Stimulated activated CD8-positive, alpha-beta memory T cell treated with anti-CD3 and anti-CD28 coated beads, Interleukin-12 subunit alpha, Interleukin-12 subunit beta, amount 100 ng/mL, for 4 hours (primary cell): ENCODE data around the gene CBLN3.

Experiments used
- DNase-seq: peaks from one replicate; pipeline ENCODE4 v3.0.0-alpha.2; 2020; ENCODE audit warnings: low read depth

Gene CBLN3

DNA sequence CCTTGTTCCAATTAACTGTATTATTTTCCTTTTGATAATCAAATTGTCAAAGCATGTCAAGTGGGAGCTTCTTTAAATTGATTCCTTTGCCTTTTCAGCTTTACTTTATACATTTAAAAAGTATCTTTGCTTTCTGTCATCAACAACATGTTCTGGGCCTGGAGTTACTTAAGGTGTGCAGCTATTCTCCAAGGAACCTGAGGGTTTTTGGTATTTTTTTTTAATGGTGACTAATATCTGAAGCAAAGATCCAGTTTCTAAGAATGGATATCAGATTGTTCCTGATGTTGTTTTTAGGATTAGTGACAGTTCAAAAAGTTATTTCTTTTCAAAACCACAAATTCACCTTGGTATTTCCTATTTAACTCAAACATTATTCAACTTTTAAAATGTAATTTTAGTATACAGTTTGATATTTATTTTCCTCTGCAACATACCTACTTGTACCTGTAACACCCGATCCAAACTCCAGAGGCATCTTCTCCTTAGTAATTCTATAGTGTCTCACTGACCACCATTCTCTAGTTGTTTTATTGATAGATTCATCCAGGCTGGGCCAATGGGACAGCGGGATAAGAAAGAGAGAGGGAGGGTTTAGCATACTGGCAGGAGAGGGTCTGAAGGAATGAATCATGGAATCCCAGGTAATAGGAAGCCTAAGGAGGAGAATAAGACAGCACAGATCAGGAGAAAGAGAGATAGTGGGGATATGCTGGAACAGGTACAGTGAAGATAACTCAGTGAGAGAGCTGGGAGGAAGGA, 3.1 kb downstream of the CBLN3 start:
- DNase-seq, result no peak

DNA sequence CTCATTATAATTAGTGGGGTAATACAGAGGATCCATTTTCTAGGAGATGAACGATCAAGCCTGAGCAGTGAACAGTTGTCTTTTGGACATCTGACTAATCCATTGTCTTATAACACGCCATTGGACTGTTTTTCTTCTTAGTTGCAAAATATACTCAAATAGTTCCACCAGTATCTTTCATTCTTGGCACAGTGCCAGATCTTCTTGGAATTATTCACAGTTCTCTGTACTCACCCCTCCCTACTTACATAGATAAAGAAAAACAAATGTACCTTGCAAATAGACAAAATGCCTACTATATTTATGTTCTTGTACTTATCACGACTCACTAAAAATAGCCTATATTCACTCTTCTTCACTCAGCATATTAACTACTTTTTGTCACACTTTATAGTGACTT, 3.8 kb downstream of the CBLN3 start:
- DNase-seq, result no peak

DNA sequence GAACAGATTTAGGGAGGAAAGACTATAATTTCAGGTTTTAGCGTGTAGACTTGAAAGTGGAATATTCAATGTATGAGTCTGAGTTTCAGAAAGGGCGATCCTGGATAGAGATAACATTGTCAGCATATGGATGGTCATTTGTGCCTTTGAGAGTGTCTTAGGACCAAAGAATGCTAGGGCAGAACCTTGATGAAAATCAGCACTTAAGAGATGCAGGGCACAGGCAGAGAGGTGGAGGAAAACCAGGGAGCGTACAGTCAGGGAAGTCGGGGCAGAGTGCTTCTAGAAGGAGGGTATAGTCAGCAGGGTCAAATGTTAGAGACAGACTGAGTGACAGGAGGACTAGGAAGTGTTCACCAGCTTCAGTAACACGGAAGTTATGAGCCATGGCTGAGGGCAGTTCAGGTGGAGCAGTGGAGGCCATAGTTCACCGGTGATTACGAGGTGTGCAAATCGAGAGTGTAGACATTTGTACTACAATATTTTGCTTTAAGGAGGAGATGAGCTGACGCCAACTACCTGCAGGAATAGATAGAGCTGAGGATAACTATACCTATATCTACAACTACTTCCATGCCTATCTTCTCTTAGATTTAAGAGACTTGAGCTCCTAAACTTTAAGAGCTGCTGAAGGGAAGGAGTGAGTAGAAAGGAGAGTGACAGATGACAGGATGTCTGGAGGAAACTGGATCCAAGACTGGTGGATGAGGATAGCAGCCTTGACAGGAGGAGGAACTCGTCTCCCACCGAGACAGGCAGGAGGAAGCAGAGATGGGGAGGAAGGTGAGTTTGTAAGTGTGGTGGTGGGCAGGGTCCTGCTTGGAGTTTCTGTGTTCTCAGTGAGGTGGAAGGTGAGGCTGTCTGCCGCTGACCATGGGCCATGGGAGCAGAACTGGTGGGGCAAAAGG, 6.5 kb downstream of the CBLN3 start:
- DNase-seq, result no peak

DNA sequence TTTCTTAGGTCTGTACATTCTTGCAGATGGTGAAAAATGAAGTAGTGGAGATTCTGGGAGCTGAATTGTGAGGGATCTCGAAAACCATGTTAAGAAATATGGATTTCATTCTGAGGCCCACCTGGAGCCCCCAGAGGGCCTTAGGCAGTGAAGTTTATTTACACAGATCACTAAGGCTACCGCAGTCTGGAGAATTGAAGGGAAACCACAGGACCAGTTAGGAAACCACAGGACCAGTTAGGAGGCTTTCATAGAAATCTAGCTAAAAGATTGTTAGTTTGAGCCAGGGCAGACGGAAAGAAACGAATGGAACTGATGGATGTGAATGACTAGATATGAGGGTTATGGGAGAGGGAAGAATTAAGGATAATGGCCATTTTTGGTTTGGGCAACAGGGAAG, 7.2 kb downstream of the CBLN3 start:
- DNase-seq, result no peak

DNA sequence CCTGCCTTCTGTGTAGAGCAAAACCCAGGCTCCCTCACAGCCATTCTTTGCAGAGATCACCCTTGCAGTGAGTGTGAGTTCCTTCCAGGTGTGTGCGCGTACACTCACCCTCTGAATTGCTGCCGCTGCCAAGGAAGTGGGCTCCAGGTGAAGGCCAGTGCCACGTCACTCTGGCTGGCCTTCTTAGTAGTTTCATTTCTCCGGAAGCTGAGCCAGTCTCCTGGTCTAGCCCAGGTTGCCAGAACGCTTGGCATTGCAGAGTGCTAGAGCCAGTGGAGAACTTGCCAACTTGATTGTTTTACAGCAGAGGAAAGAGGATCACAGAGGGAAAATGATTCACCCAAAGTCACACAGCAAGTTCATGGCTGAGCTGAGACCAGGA, 11.0 kb downstream of the CBLN3 start:
- DNase-seq, result no peak

DNA sequence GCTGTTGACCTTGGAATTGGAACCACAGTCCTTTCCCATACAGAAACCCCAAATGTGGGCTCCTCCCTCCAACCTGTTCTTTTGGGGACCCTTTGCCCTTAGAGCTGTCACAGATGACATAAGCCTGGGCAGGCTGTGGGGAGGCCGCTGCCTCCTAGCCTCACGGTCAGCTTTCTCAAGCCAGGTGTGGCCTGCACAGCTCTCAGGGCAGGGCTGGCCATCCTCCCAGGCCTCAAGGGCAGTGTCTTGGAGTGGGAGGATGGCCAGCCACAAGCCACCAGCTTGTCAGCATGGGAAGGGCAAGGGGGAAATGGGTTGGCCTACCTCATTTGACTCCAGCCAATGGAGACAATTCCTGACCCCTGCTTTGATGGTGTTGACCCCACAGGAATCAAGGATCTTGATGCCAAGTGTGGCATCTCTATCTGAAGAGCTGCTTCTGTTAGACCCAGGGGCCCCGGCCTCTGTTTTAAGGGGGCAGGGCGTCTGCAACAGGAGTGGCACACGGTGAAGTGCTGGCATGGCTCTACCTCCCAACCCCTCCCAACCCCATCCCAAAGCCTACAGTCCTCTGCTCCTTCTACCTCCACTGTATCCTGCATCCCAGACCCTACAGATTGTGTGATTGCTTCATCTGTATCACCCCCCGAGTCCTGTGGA, 11.5 kb downstream of the CBLN3 start:
- no peak for DNase-seq

DNA sequence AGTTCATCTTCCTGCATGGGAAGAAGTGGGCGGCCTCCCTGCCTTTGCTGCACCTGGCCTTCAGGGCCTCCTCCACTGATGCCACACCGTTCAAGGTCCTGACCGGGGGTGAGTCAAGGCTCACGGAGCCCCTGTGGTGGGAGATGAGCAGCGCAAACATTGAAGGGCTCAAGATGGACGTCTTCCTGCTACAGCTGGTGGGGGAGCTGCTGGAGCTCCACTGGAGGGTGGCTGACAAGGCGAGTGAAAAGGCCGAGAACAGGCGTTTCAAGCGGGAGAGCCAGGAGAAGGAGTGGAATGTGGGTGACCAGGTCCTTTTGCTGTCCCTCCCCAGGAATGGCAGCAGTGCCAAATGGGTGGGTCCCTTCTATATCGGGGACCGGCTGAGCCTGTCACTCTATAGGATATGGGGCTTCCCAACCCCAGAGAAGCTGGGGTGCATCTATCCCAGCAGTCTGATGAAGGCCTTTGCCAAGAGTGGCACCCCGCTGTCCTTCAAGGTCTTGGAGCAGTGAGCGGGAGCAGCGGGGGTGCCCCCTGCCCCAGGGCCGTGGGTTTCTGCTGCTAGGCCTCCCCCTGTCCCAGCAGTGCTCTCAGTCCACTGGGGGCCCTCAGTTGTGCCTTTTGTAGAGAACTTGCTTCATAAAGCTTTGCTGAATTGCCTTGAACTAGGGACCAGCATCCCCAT, 12.4 kb downstream of the CBLN3 start:
- DNase-seq, result no peak

DNA sequence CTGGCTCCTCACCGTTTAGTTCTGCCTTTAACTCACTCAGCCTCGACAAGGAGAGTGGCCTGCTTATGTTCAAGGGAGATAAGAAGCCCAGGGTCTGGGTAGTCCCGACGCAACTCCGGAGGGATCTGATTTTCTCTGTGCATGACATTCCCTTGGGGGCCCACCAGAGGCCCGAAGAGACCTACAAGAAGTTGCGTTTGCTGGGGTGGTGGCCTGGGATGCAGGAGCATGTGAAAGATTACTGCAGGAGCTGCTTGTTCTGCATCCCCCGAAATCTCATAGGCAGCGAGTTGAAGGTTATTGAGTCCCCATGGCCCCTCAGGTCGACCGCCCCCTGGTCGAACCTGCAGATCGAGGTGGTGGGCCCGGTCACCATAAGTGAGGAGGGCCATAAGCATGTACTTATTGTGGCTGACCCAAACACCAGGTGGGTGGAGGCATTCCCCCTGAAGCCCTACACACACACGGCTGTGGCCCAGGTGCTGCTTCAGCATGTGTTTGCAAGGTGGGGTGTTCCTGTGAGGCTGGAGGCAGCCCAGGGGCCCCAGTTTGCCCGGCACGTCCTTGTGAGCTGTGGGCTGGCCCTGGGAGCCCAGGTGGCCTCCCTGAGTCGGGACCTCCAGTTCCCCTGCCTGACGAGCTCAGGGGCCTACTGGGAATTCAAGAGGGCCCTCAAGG, 13.1 kb downstream of the CBLN3 start:
- DNase-seq, result no peak

DNA sequence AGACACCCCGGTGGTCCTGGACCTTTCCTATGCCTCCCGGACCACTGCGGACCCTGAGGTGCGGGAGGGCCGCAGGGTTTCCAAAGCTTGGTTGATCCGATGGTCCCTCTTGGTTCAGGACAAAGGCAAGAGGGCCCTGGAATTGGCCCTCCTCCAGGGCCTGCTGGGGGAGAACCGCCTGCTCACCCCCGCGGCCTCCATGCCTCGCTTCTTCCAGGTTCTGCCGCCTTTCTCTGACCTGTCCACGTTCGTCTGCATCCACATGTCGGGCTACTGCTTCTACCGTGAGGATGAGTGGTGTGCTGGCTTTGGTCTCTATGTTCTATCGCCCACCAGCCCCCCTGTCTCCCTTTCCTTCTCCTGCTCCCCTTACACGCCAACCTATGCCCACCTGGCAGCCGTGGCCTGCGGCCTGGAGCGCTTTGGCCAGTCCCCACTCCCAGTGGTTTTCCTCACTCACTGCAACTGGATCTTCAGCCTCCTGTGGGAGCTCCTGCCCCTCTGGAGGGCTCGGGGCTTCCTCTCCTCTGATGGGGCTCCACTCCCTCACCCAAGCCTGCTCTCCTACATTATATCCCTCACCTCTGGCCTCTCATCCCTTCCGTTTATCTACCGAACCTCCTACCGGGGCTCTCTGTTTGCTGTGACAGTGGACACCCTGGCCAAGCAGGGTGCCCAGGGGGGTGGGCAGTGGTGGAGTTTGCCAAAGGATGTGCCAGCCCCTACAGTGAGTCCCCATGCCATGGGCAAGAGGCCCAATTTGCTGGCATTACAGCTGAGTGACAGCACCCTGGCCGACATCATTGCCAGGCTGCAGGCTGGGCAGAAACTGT, 13.8 kb downstream of the CBLN3 start:
- no peak for DNase-seq

DNA sequence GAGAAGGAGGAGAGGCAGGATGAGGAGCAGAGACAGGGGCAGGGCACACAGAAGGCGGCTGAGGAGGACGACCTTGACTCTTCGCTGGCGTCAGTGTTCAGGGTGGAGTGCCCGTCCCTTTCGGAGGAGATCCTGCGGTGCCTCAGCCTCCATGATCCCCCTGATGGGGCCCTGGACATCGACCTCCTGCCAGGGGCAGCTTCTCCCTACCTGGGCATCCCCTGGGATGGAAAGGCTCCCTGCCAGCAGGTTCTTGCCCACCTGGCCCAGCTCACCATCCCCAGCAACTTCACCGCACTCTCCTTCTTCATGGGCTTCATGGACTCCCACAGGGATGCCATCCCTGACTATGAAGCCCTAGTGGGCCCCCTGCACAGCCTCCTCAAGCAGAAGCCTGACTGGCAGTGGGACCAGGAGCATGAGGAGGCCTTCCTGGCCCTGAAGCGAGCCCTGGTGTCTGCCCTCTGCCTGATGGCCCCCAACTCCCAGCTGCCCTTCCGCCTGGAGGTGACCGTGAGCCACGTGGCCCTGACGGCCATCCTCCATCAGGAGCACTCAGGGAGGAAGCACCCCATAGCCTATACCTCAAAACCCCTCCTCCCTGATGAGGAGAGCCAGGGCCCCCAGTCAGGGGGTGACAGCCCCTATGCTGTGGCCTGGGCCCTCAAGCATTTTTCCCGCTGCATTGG, 14.6 kb downstream of the CBLN3 start:
- DNase-seq, result no peak

DNA sequence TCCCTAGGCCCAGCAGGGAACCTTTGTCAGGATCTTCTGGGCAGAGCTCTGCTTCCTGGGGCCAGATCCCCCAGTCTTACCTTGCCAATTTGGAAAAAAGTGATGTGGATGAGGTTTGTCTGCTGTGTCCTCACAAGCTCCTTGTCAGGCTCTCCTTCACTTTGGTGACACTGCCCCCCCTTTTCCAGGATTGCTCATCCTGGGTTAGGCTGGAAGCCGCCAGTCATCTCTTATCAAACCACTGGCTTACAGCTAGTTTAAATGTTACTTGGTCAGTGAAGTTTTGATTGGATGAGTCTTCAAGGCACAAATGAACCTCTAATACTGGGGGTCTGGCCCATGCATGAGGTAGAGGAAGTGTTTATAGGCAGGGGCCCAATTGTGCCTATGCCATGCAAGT, 15.4 kb downstream of the CBLN3 start:
- no peak for DNase-seq

DNA sequence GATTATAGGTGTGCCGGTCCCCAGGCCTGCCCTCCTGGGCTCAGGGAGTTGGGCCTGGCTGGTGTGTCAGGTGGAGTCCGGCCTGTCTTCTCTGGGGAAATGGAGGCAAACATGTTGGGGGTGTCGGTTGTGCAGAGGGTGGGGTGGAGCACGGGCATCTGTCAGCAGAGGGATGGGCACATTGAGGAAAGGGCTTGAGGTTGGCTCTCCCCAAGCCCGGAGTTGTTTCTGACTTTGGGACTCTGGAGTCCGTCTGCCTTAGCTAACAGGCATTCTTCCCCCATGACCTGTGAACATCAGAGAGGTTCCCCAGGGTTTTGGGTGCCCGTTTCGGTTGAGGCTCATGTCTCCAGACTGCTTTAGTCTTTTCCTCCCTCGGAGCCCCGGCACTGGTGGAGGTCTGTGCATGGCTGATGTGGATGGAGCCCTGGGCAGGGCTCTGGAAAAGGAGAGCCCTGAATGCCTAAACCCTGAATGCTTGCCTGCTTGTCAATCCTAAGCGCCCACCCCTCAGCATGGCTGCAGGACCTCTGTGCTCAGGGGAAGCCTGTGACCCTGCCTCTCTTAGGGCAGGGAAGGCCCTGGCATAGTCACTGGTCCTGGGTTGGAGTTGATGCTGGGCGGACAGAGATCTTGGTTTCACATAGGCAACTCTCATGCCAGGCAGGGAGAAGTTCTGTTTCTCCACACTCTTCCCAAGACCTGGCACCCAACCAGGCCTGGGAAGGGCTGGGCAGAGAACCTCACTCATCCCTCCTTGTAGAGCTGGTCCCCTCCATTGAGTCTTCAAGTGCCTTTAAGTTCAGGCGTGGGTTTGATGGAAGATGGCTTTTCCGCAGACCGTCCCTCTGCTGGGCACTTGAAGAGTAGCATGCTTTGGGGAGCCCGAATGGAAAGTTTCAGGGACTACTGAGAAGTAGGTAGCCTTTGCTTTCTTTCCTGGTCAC, 17.8 kb downstream of the CBLN3 start:
- no peak for DNase-seq

DNA sequence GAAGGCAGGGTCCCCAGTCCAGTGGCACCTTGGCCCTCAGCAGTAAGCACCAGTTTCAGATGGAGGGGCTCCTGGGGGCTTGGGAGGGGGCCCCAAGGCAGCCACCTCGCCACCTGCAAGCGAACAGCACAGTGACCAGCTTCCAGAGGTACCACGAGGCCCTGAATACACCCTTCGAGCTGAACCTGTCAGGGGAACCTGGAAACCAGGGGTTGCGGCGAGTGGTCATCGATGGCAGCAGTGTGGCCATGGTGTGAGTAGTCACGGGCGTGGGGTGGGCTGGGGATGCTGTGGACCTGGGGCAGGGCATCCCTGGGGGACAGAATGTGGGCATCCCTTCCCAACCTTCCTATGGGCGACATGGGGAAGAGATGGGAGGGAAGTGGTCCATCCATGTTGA, 19.5 kb downstream of the CBLN3 start:
- DNase-seq, result no peak

DNA sequence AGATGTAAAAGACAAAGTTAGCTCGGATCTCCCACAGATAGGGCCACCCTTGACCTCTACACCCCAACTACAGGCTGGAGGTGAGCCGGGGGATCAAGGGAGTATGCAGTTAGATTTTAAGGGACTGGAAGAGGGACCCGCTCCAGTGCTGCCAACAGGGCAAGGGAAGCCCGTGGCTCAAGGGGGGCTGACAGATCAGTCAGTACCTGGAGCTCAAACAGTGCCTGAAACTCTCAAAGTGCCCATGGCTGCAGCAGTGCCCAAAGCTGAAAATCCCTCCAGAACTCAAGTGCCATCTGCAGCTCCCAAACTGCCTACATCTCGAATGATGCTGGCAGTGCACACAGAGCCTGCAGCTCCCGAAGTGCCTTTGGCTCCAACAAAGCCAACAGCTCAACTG, 20.3 kb downstream of the CBLN3 start:
- no peak for DNase-seq

DNA sequence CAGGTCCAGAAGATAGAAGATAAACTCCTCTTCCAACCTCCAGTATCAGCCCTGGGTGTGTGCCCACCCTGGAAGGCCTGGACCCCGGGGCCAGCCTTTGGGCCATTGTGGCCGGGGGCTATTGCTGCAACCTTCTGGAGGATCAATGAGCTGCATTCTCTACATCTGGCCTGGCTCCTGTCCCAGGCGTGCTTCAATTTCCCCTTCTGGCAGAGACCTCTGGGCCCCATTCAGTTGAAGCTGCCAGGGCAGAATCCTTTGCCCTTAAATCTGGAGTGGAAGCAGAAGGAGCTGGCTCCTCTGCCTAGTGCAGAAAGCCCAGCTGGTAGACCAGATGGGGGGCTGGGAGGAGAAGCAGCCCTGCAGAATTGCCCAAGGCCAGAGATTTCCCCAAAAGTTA, 20.7 kb downstream of the CBLN3 start:
- DNase-seq, result no peak

DNA sequence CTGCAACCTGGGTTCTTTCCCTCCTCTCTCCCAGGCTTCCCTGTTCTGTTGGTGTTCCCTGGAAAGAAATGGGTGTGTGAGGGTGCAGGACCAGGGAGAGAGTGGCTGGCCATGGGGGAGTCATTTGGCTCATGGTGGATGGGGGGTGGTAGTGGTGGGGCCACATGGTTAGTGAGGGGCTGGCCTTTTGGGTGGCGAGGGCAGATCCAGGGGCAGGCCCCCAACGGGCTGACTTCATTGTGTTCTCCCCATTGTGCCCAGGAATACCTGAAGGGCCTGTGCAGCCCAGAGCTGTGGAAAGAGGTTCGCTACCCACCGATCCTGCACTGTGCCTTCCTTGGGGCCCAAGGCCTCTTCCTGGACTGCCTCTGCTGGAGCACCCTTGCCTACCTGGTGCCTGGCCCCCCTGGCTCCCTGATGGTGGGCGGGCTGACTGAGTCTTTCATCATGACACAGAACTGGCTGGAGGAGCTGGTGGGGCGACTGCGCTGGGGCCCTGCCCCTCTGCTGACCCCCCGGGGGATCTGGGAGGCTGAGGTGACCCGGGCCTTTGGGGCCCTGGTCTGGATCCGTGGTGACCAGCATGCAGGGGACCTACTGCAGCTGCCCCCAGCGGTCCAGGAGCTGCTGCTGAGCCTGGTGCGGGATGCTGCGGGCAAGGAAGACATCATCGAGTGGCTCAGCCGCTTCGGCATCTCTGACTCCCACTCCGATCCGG, 21.7 kb downstream of the CBLN3 start:
- DNase-seq, result no peak

DNA sequence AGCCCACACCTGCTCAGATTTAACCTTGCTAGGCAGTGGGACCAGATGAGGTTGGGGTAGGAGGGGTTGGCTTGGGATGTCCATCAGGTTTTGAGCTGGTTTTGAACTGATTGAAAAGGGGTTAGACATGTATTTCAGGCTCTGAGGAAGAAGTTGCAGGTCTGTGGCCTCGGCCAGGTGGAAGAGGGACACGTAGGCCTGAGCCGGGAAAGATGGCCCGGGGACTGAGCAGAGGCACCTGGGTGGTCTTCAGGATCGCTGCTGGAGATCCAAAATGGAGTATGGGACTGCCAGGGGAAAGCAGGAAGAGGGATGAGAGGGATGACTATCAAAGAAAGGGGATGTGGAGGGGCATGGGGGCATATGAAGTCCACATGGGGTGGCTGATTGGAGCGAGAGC, 23.1 kb downstream of the CBLN3 start:
- DNase-seq, result no peak

DNA sequence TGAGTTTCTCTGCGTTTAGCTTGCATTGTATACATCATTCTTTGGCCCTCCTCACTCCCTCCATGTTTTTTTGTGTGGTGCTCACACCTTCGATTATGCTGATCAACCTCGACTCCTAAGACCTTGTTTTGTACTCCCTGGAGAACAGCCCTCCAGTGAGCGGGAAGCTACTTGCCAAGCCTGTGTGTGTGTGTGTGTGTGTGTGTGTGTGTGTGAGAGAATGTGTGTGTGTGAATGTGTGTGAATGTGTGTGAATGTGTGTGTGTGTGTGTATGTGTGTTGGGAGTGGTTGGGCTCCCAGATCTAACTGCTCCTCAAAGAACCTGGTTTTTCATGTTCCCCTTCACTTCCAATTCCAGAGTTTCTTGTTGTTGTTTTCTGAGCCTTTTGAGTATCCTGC, 24.7 kb downstream of the CBLN3 start:
- no peak for DNase-seq
